NCI-H146 treated with DMSO at 0.1 percent for 48 hours (cell line): ENCODE results near the gene OLFML2A.

ENCODE experiments used
- DNase-seq: peaks from one replicate; lab custom pipeline; 2025; ENCODE audit not compliant: unreplicated experiment; lab: John Stamatoyannopoulos, UW

The OLFML2A gene

GRCh38 chr9:124852121-124852828 lies 75.3 kb downstream of the OLFML2A start:
- DNase-seq: no peak

- peak; percentile 40 for DNase-seq
Measured at GRCh38 chr9:124852829-124853531, 76.0 kb downstream of the OLFML2A start, which contains the start of gene WDR38. TSS of gene WDR38 (plus strand) at chr9:124853460. CDS start at chr9:124853532, 72 bp downstream.

- DNase-seq: no peak
Measured at GRCh38 chr9:124853605-124854143, 76.7 kb downstream of the OLFML2A start.

- DNase-seq: no peak
Measured at GRCh38 chr9:124854161-124854560, 77.2 kb downstream of the OLFML2A start.

DNA sequence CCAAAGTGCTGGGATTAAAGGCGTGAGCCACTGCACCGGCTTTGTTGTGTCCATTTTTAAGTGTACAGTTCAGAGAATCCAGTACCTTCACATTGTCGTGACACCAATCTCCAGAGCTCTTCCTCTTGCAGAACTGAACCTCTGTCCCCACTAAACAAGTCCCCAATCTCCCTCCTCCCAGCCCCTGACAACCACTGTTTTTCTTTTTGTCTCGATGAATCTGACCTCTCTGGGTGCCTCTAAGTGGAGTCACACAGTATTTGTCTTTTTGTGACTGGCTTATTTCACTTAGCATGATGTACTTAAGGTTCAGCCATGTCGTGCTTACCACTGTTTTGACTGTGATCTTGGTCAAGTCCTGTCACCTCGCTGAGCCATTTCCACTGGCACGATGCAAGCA lies 77.9 kb downstream of the OLFML2A start:
- DNase-seq: no peak

DNA sequence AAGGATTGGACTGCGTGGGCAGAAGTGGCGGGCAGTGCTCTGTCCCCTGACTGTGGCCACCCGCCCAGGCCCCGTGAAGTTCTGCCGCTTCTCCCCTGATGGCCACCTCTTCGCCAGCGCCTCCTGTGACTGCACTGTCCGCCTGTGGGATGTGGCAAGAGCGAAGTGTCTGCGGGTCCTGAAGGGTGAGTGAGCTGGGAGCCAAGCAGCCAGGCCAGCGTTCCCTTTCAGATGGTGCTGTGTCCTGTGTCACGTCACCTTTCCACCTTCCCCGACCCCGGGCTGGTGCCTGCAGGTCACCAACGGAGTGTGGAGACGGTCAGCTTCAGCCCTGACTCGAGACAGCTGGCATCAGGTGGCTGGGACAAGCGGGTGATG lies 78.6 kb downstream of the OLFML2A start:
- no peak for DNase-seq

DNA sequence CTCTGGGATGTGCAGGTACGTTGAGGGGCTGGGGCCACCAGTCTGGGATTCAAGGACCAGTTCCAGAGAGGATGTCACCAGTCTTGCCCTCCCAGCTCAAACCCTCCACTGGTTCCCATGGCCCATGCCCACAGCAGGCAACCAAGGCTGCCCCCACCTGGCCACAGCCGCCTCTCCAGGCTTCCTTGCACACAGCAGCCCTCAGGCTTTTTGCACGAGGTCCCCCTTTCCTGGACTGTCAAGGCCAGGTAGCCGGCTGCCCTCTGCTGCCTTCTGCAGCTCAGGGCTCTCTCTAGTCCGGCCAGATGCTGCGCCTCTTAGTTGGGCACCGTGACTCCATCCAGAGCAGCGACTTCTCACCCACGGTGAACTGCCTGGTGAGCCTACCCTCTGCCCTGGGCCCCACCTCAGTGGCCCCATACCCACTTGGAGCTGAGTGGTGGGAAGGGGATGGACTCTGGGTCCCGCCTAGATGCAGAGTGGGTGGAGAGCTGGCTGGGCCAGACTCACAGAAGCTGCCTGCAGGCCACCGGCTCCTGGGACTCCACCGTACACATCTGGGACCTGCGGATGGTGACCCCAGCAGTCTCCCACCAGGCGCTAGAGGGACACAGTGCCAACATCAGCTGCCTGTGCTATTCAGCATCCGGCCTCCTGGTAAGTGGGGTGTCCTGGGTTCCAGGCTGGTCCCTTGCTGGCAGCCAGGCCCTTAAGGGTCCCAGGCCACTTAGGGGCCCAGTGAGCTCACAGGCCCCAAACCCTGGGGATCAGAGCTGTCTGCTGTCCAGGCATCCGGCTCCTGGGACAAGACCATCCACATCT lies 79.2 kb downstream of the OLFML2A start:
- DNase-seq: no peak

DNA sequence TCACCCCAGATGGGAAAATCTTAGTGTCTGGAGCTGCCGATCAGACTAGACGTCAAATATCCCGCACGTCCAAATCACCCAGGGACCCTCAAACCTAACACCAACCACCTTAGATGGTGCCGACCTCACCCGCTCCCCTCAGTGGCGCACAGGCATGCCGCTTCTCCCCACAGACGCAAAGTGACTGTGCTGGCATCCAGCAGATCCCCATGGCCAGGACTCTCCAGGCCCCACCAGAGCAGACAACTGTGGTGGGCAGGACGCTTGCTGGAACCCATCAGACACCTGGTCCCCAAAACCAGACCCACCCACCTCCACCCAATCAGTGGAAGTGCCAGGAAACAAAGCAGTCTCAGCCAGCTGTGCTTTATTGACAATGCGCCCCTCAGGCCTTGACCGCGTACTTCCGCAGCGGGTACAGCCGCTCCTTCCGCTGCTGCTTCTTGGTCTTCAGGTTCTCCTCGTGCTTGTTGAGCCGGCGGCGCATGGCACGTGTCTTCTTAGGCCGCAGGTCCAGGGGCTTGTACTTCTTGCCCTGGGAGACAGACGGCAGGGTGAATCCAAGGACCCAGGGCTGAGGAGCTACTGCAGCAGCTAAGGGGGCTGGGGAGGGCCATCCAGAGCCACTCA lies 80.7 kb downstream of the OLFML2A start:
- no peak for DNase-seq

DNA sequence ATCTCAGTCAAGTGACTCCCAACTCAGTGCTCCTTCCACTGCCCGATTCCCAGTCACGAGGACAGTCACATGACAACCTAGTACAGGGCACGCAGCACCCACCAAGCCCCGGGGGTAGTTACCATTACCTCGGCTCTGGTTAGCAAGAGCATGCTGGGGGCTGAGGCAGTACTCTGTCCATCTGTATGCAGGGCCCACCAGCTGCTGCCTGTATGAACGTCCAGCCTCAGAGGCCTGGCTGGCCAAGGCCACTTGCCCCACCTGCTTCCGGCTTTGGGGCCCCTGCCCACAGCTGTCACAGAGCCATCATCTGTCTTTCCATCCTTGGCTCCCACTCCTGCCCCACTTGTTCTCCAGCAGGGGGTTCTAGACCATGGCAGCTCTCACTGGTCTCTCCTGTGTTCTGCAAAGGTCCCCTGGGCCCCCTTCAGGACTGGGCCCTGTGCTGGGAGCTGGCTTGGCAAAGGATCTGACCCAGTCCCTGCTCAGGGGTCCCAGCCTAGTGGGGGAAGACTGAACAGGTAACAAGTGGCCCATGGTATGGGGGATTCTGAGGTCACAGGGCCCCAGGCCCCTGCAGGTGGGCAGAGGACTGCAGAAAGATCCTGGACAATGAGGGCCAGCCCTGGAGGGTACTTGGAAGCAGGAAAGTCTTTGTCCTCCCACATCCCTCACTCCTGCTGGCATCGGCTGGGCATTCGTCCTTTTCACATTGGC lies 81.6 kb downstream of the OLFML2A start:
- no peak for DNase-seq

GRCh38 chr9:124859803-124860581 lies 83.1 kb downstream of the OLFML2A start:
- no peak for DNase-seq

- DNase-seq: no peak
Measured at GRCh38 chr9:124860582-124861341, 83.8 kb downstream of the OLFML2A start.

DNA sequence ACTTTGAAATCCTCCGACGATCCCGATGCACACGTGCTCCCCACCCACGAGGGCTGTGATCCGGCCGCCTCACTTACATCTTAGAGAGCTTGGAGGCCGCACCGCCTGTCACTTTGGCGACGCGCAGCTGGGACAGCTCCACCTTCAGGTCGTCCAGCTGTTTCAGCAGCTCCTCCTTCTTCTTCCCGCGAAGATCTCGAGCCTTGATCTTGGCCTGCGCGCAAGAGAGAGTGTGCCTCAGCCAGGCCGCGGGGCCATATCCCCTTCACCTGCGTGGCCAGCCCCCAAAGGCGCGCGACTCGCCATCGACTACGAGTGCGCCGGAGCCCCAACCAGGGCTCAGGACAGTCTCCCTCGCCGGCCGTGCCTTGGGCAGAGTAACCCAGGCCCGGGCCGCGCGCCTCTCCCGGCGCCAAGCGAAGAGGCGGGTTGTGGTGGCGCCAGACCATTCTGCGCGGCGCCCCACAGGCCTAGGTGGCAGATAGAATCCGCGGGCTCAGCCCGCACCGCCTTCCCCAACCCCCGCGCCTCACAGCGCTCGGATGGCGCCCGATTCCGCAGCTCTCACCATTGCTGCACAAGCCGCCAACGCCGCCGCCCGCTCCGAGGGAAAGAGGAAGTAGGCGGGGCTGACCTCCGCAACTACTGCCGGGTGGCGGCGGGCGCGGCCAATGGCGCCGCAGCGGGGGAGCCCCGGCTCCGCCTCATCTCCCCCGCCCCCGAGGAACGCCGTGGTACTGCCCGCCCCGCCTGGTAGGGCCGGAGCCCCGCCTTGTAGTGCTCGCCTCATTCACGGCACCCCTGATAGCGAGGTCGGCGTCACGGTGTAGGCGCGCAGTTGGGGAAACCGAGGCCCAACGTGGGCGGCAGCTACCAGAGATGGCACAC lies 84.7 kb downstream of the OLFML2A start, which contains the start of the genes ARPC5L and RPL35:
Gene ARPC5L (plus strand): TSS at position 789 of the 888 bp plus-strand sequence. CDS start 7,161 bp downstream, outside the sequence.
Gene RPL35 (minus strand): TSS at position 616 of the 888 bp plus-strand sequence. CDS start 45 bp downstream, at position 571.
- peak; percentile 66 for DNase-seq

DNA sequence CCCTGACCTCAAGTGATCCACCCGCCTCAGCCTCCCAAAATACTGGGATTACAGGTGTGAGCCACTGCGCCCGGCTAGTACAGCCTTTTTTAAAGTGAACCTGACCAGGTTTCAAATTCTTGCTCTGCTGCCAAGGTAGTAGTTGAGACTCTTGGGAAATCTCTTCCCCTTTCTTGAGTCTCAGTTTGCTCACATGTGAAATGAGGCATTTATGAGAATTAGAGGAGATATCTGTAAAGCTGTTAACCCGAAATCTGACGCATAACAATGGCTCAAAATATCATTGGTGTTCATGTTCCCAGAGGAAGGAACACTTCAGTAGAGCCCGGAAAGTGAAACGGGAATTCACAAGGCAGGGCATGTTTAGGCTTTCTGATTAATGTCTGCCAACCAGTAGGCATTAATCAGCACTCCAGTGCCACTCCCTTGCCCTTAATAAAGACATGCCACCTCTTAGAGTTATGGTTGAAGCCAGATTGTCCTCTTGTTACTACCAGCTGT lies 86.5 kb downstream of the OLFML2A start:
- no peak for DNase-seq
